GM21360 (cell line): ENCODE results near the gene HIVEP2.

ENCODE experiments used
- ATAC-seq: cut with Tn5 transposase; IDR thresholded peaks from one replicate; pipeline ENCODE4 v1.9.1; 2021; ENCODE audit warnings: mild to moderate bottlenecking, moderate library complexity; ENCODE audit not compliant: unreplicated experiment

HIVEP2 gene

GRCh38 chr6:142746524-142746923, 198.5 kb downstream of the HIVEP2 start:
- no peak for ATAC-seq

GRCh38 chr6:142744836-142745235, 200.1 kb downstream of the HIVEP2 start:
- no peak for ATAC-seq

- no peak for ATAC-seq
Measured at GRCh38 chr6:142740449-142740848, 204.5 kb downstream of the HIVEP2 start.

GRCh38 chr6:142738731-142739130, 206.2 kb downstream of the HIVEP2 start:
- ATAC-seq = no peak

GRCh38 chr6:142738035-142738396, 207.0 kb downstream of the HIVEP2 start:
- ATAC-seq = no peak

GRCh38 chr6:142737368-142738034, 207.5 kb downstream of the HIVEP2 start:
- ATAC-seq = no peak

- ATAC-seq = no peak
Measured at GRCh38 chr6:142735204-142735603, 209.8 kb downstream of the HIVEP2 start.

- ATAC-seq = no peak
Measured at GRCh38 chr6:142732790-142733189, 212.2 kb downstream of the HIVEP2 start.

GRCh38 chr6:142731611-142732010, 213.4 kb downstream of the HIVEP2 start:
- no peak for ATAC-seq

GRCh38 chr6:142729618-142730017, 215.4 kb downstream of the HIVEP2 start:
- ATAC-seq = no peak

GRCh38 chr6:142728910-142729481, 216.0 kb downstream of the HIVEP2 start:
- no peak for ATAC-seq

GRCh38 chr6:142728364-142728763, 216.6 kb downstream of the HIVEP2 start:
- ATAC-seq = no peak

- ATAC-seq = no peak
Measured at GRCh38 chr6:142726616-142727015, 218.4 kb downstream of the HIVEP2 start.

- no peak for ATAC-seq
Measured at GRCh38 chr6:142725024-142725770, 219.8 kb downstream of the HIVEP2 start.

- no peak for ATAC-seq
Measured at GRCh38 chr6:142722841-142723240, 222.1 kb downstream of the HIVEP2 start.

- ATAC-seq = no peak
Measured at GRCh38 chr6:142722012-142722411, 223.0 kb downstream of the HIVEP2 start.

GRCh38 chr6:142721215-142721920, 223.6 kb downstream of the HIVEP2 start:
- no peak for ATAC-seq

GRCh38 chr6:142718667-142719191, 226.2 kb downstream of the HIVEP2 start:
- no peak for ATAC-seq

- ATAC-seq = no peak
Measured at GRCh38 chr6:142716097-142716496, 228.9 kb downstream of the HIVEP2 start.

GRCh38 chr6:142714951-142715785, 229.8 kb downstream of the HIVEP2 start:
- ATAC-seq = no peak
